DMS53 treated with DMSO at 0.1 percent for 48 hours (cell line): ENCODE measurements around the gene LRP1B.

ENCODE experiments used
- DNase-seq: peaks from one replicate; lab custom pipeline; 2025; ENCODE audit not compliant: unreplicated experiment; lab: John Stamatoyannopoulos, UW

The LRP1B gene

GRCh38 chr2:141062031-141062430, 1068.8 kb downstream of the LRP1B start:
- no peak for DNase-seq

- no peak for DNase-seq
Measured at GRCh38 chr2:141058556-141058955, 1072.3 kb downstream of the LRP1B start.

- DNase-seq = no peak
Measured at GRCh38 chr2:141055531-141055930, 1075.3 kb downstream of the LRP1B start.

GRCh38 chr2:141048951-141049350, 1081.9 kb downstream of the LRP1B start:
- DNase-seq = no peak

GRCh38 chr2:141041281-141041680, 1089.5 kb downstream of the LRP1B start:
- no peak for DNase-seq

- DNase-seq = no peak
Measured at GRCh38 chr2:141038341-141038740, 1092.5 kb downstream of the LRP1B start.

- no peak for DNase-seq
Measured at GRCh38 chr2:141037361-141037760, 1093.5 kb downstream of the LRP1B start.

- DNase-seq = no peak
Measured at GRCh38 chr2:141035846-141036420, 1094.9 kb downstream of the LRP1B start.

GRCh38 chr2:141029428-141030078, 1101.3 kb downstream of the LRP1B start:
- no peak for DNase-seq

GRCh38 chr2:141027221-141027620, 1103.6 kb downstream of the LRP1B start:
- DNase-seq = no peak

- no peak for DNase-seq
Measured at GRCh38 chr2:141021611-141022010, 1109.2 kb downstream of the LRP1B start.

GRCh38 chr2:141021109-141021508, 1109.7 kb downstream of the LRP1B start:
- DNase-seq = no peak

- DNase-seq = no peak
Measured at GRCh38 chr2:141020346-141020745, 1110.5 kb downstream of the LRP1B start.

GRCh38 chr2:141015341-141016047, 1115.3 kb downstream of the LRP1B start:
- DNase-seq = no peak

- DNase-seq = no peak
Measured at GRCh38 chr2:141003967-141004657, 1126.7 kb downstream of the LRP1B start.

- no peak for DNase-seq
Measured at GRCh38 chr2:141001750-141002149, 1129.1 kb downstream of the LRP1B start.

GRCh38 chr2:140998577-140998976, 1132.2 kb downstream of the LRP1B start:
- no peak for DNase-seq

GRCh38 chr2:140998017-140998416, 1132.8 kb downstream of the LRP1B start:
- DNase-seq = no peak

GRCh38 chr2:140994856-140995255, 1136.0 kb downstream of the LRP1B start:
- no peak for DNase-seq

GRCh38 chr2:140990416-140990815, 1140.4 kb downstream of the LRP1B start:
- no peak for DNase-seq

- no peak for DNase-seq
Measured at GRCh38 chr2:140988597-140988996, 1142.2 kb downstream of the LRP1B start.

GRCh38 chr2:140986456-140986855, 1144.4 kb downstream of the LRP1B start:
- no peak for DNase-seq
